ENCODE measurements around the gene SLC39A11.
"Not testable (repeated sequence)": the region's sequence is repeated elsewhere in the genome, so short reads cannot be mapped to it uniquely, and the experiment has no call there.

SLC39A11 gene

GRCh38 chr17:72832306-72832705 lies 260.2 kb downstream of the SLC39A11 start:
- Histone ChIP-seq H3K27me3 (ENCODE audit: insufficient read depth, low read length) (no peaks in the 10 kb centered on the region), H2AFZ (ENCODE audit: low read depth, low read length) (no peak overlapping the region), H3K4me1 (ENCODE audit: insufficient read depth, low read length) (peaks cover 18% of the 10 kb centered on the region), H3K9me3 (ENCODE audit: low read length) (no peaks in the 10 kb centered on the region), H3K36me3 (ENCODE audit: insufficient read depth, low read length) (no peaks in the 10 kb centered on the region), H3K4me3 (ENCODE audit: low read length) (no peak overlapping the region)

- Histone ChIP-seq H3K4me3 (ENCODE audit: low read length) (no peak overlapping the region), H3K27me3 (ENCODE audit: insufficient read depth, low read length) (no peaks in the 10 kb centered on the region), H3K9me3 (ENCODE audit: low read length) (peaks cover 7% of the 10 kb centered on the region), H2AFZ (ENCODE audit: low read depth, low read length) (no peak overlapping the region), H3K4me1 (ENCODE audit: insufficient read depth, low read length) (peaks cover 12% of the 10 kb centered on the region), H3K36me3 (ENCODE audit: insufficient read depth, low read length) (no peaks in the 10 kb centered on the region)
Observed at GRCh38 chr17:72829883-72830282, 262.6 kb downstream of the SLC39A11 start.

GRCh38 chr17:72826602-72827001 lies 265.9 kb downstream of the SLC39A11 start:
- H2AFZ ChIP-seq (ENCODE audit: low read depth, low read length), result no peak overlapping the region
- peaks cover 12% of the 10 kb centered on the region for H3K9me3 ChIP-seq (ENCODE audit: low read length)
- H3K27me3 ChIP-seq (ENCODE audit: insufficient read depth, low read length), result no peaks in the 10 kb centered on the region

GRCh38 chr17:72826059-72826458 lies 266.4 kb downstream of the SLC39A11 start:
- peaks cover 12% of the 10 kb centered on the region for H3K9me3 ChIP-seq (ENCODE audit: low read length)
- not testable (repeated sequence) for H3K27me3 ChIP-seq (ENCODE audit: insufficient read depth, low read length); H3K4me3 ChIP-seq (ENCODE audit: low read length); H3K4me1 ChIP-seq (ENCODE audit: insufficient read depth, low read length); H2AFZ ChIP-seq (ENCODE audit: low read depth, low read length); H3K36me3 ChIP-seq (ENCODE audit: insufficient read depth, low read length)

More at GRCh38 chr17:72826602-72827001, 265.9 kb downstream of the SLC39A11 start:
- no peaks in the 10 kb centered on the region for H3K4me1 ChIP-seq (ENCODE audit: insufficient read depth, low read length)
- H3K4me3 ChIP-seq (ENCODE audit: low read length), result no peak overlapping the region
- H3K36me3 ChIP-seq (ENCODE audit: insufficient read depth, low read length), result no peaks in the 10 kb centered on the region

- Histone ChIP-seq H2AFZ (ENCODE audit: low read depth, low read length) (no peak overlapping the region), H3K9me3 (ENCODE audit: low read length) (peaks cover 12% of the 10 kb centered on the region), H3K4me3 (ENCODE audit: low read length) (no peak overlapping the region), H3K4me1 (ENCODE audit: insufficient read depth, low read length) (no peaks in the 10 kb centered on the region), H3K27me3 (ENCODE audit: insufficient read depth, low read length) (no peaks in the 10 kb centered on the region), H3K36me3 (ENCODE audit: insufficient read depth, low read length) (no peaks in the 10 kb centered on the region)
Observed at GRCh38 chr17:72825218-72825617, 267.3 kb downstream of the SLC39A11 start.

GRCh38 chr17:72824267-72824666 lies 268.2 kb downstream of the SLC39A11 start:
- not testable (repeated sequence) for H3K4me1 ChIP-seq (ENCODE audit: insufficient read depth, low read length); H3K4me3 ChIP-seq (ENCODE audit: low read length); H3K27me3 ChIP-seq (ENCODE audit: insufficient read depth, low read length); H3K36me3 ChIP-seq (ENCODE audit: insufficient read depth, low read length); H2AFZ ChIP-seq (ENCODE audit: low read depth, low read length)
- H3K9me3 ChIP-seq (ENCODE audit: low read length), result peaks cover 14% of the 10 kb centered on the region

- H3K4me3 ChIP-seq (ENCODE audit: low read length), result no peak overlapping the region
- H2AFZ ChIP-seq (ENCODE audit: low read depth, low read length), result no peak overlapping the region
- no peaks in the 10 kb centered on the region for H3K27me3 ChIP-seq (ENCODE audit: insufficient read depth, low read length)
Observed at GRCh38 chr17:72822358-72823023, 270.0 kb downstream of the SLC39A11 start.

GRCh38 chr17:72816406-72816805 lies 276.1 kb downstream of the SLC39A11 start:
- Histone ChIP-seq H3K9me3 (ENCODE audit: low read length) (peaks cover 2% of the 10 kb centered on the region), H3K4me3 (ENCODE audit: low read length) (no peak overlapping the region), H3K36me3 (ENCODE audit: insufficient read depth, low read length) (no peaks in the 10 kb centered on the region), H2AFZ (ENCODE audit: low read depth, low read length) (no peak overlapping the region), H3K27me3 (ENCODE audit: insufficient read depth, low read length) (no peaks in the 10 kb centered on the region), H3K4me1 (ENCODE audit: insufficient read depth, low read length) (no peaks in the 10 kb centered on the region)

More at GRCh38 chr17:72822358-72823023, 270.0 kb downstream of the SLC39A11 start:
- Histone ChIP-seq H3K9me3 (ENCODE audit: low read length) (peaks cover 14% of the 10 kb centered on the region), H3K36me3 (ENCODE audit: insufficient read depth, low read length) (no peaks in the 10 kb centered on the region), H3K4me1 (ENCODE audit: insufficient read depth, low read length) (no peaks in the 10 kb centered on the region)

GRCh38 chr17:72813481-72813880 lies 279.0 kb downstream of the SLC39A11 start:
- Histone ChIP-seq H3K36me3 (ENCODE audit: insufficient read depth, low read length) (no peaks in the 10 kb centered on the region), H3K4me3 (ENCODE audit: low read length) (no peak overlapping the region), H2AFZ (ENCODE audit: low read depth, low read length) (no peak overlapping the region), H3K4me1 (ENCODE audit: insufficient read depth, low read length) (no peaks in the 10 kb centered on the region), H3K9me3 (ENCODE audit: low read length) (peaks cover 2% of the 10 kb centered on the region), H3K27me3 (ENCODE audit: insufficient read depth, low read length) (no peaks in the 10 kb centered on the region)

- Histone ChIP-seq H3K27me3 (ENCODE audit: insufficient read depth, low read length) (no peaks in the 10 kb centered on the region), H2AFZ (ENCODE audit: low read depth, low read length) (no peak overlapping the region), H3K4me3 (ENCODE audit: low read length) (no peak overlapping the region), H3K9me3 (ENCODE audit: low read length) (peaks cover 2% of the 10 kb centered on the region), H3K4me1 (ENCODE audit: insufficient read depth, low read length) (no peaks in the 10 kb centered on the region), H3K36me3 (ENCODE audit: insufficient read depth, low read length) (no peaks in the 10 kb centered on the region)
Observed at GRCh38 chr17:72812823-72813222, 279.7 kb downstream of the SLC39A11 start.

GRCh38 chr17:72811976-72812687 lies 280.4 kb downstream of the SLC39A11 start:
- Histone ChIP-seq H3K4me1 (ENCODE audit: insufficient read depth, low read length) (no peaks in the 10 kb centered on the region), H3K36me3 (ENCODE audit: insufficient read depth, low read length) (no peaks in the 10 kb centered on the region), H3K4me3 (ENCODE audit: low read length) (no peak overlapping the region), H2AFZ (ENCODE audit: low read depth, low read length) (no peak overlapping the region), H3K9me3 (ENCODE audit: low read length) (peaks cover 2% of the 10 kb centered on the region), H3K27me3 (ENCODE audit: insufficient read depth, low read length) (no peaks in the 10 kb centered on the region)

- no peaks in the 10 kb centered on the region for H3K4me1 ChIP-seq (ENCODE audit: insufficient read depth, low read length)
- H2AFZ ChIP-seq (ENCODE audit: low read depth, low read length), result no peak overlapping the region
- no peaks in the 10 kb centered on the region for H3K36me3 ChIP-seq (ENCODE audit: insufficient read depth, low read length)
- H3K27me3 ChIP-seq (ENCODE audit: insufficient read depth, low read length), result no peaks in the 10 kb centered on the region
- no peak overlapping the region for H3K4me3 ChIP-seq (ENCODE audit: low read length)
- peaks cover 2% of the 10 kb centered on the region for H3K9me3 ChIP-seq (ENCODE audit: low read length)
Observed at GRCh38 chr17:72810991-72811508, 281.4 kb downstream of the SLC39A11 start.

- H3K9me3 ChIP-seq (ENCODE audit: low read length), result peaks cover 3% of the 10 kb centered on the region
- no peaks in the 10 kb centered on the region for H3K4me1 ChIP-seq (ENCODE audit: insufficient read depth, low read length)
- H3K4me3 ChIP-seq (ENCODE audit: low read length), result no peak overlapping the region
- H2AFZ ChIP-seq (ENCODE audit: low read depth, low read length), result no peak overlapping the region
- no peaks in the 10 kb centered on the region for H3K27me3 ChIP-seq (ENCODE audit: insufficient read depth, low read length)
- H3K36me3 ChIP-seq (ENCODE audit: insufficient read depth, low read length), result no peaks in the 10 kb centered on the region
Observed at GRCh38 chr17:72806011-72806410, 286.5 kb downstream of the SLC39A11 start.

All from neuron (in vitro differentiated cells).